HEK293T (cell line): ENCODE data around the gene LAMTOR1.

Experiments used
- BHLHE40 ChIP-seq: fragments of 450-650 bp; IDR thresholded peaks from 2 replicates; pipeline ENCODE4 v1.6.1; 2016; ENCODE audit warnings: mild to moderate bottlenecking, moderate library complexity, borderline replicate concordance
- CTBP1 ChIP-seq: fragments of 450-650 bp; IDR thresholded peaks from 2 replicates; pipeline ENCODE4 v1.6.1; 2016; ENCODE audit warnings: borderline replicate concordance
- FOXA1 ChIP-seq: fragments of 450-650 bp; IDR thresholded peaks from 2 replicates; pipeline ENCODE4 v1.6.1; 2016; ENCODE audit warnings: mild to moderate bottlenecking
- FOXK2 ChIP-seq: fragments of 450-650 bp; IDR thresholded peaks from 2 replicates; pipeline ENCODE4 v1.6.1; 2016; ENCODE audit warnings: mild to moderate bottlenecking
- FOXM1 ChIP-seq: fragments of 450-650 bp; IDR thresholded peaks from 2 replicates; pipeline ENCODE4 v1.6.1; 2017; ENCODE audit warnings: mild to moderate bottlenecking, borderline replicate concordance
- HDGF ChIP-seq: fragments of 450-650 bp; IDR thresholded peaks from 2 replicates; pipeline ENCODE4 v1.6.1; 2017; ENCODE audit warnings: antibody characterized with exemption, borderline replicate concordance
- LEF1 ChIP-seq: fragments of 450-650 bp; IDR thresholded peaks from 2 replicates; pipeline ENCODE4 v1.6.1; 2017; ENCODE audit warnings: mild to moderate bottlenecking, borderline replicate concordance
- NFRKB ChIP-seq: fragments of 450-650 bp; IDR thresholded peaks from 2 replicates; pipeline ENCODE4 v1.6.1; 2016; ENCODE audit warnings: mild to moderate bottlenecking, moderate library complexity
- SP1 ChIP-seq: fragments of 450-650 bp; IDR thresholded peaks from 2 replicates; pipeline ENCODE4 v1.6.1; 2017
- TARDBP ChIP-seq: fragments of 450-650 bp; IDR thresholded peaks from 2 replicates; pipeline ENCODE4 v1.6.1; 2016
- ZNF384 ChIP-seq: fragments of 450-650 bp; IDR thresholded peaks from 2 replicates; pipeline ENCODE4 v1.6.1; 2016
- TF ChIP-seq, protein P1 (sequence below): fragments of 450-650 bp; IDR thresholded peaks from 2 replicates; pipeline ENCODE4 v1.6.1; 2016

DNA sequence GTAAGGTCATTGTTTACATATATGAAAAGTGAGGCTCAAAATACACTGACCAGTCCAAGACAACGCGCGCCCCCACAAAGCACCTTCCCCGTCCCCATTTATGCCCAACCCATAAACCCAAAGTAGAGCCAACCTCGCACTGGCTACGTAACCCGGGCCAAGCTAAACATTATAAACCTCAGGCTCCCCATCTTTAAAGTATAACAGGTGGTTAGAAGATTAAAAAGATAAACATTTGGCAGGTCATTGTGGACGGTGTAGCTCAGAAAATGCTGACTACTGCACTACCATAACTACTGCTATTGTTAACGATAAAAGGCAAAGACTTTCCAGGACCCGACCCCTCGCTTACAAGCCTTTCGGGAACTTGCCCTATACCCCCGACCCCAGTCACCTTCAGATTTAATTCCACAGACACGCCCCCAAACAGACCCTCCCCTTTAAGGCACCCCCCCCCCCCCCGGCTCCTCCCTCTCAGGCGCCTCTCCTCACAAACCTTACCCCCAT, 23.2 kb downstream of the LAMTOR1 start:
- TF ChIP-seq HDGF (no peak), LEF1 (no peak), FOXA1 (no peak), BHLHE40 (no peak), TARDBP (no peak), ZNF384 (no peak), FOXK2 (no peak), NFRKB (no peak), FOXM1 (no peak), CTBP1 (no peak; the same call in 1 of the 2 replicates), SP1 (no peak)
- TF ChIP-seq, protein P1, sequence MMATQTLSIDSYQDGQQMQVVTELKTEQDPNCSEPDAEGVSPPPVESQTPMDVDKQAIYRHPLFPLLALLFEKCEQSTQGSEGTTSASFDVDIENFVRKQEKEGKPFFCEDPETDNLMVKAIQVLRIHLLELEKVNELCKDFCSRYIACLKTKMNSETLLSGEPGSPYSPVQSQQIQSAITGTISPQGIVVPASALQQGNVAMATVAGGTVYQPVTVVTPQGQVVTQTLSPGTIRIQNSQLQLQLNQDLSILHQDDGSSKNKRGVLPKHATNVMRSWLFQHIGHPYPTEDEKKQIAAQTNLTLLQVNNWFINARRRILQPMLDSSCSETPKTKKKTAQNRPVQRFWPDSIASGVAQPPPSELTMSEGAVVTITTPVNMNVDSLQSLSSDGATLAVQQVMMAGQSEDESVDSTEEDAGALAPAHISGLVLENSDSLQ: no peak
